A549 (cell line): ENCODE data around the gene CAMK4. TPM values are rescaled to one million over a fixed set of nuclear protein-coding genes. Genes with fewer than 3 reads are reported as not detected.

Source experiments
- ATAC-seq, 2 experiments: fragments of 200-7000 bp in 1 of 2; fragments of >200 bp in 1 of 2; cut with Nextera tagmentation in 1 of 2; cut with Tn5 transposase in 1 of 2; 3 replicates each; pipeline versions ENCODE4 v1.8.0 to v1.9.1; 2018 to 2020; ENCODE audit warnings: mild to moderate bottlenecking in 1 of 2, moderate library complexity in 1 of 2
- CTCF ChIA-PET: fragments of 300-600 bp; sonication (Branson Sonifier 250); formaldehyde crosslinking; extraction: SDS; loops from one replicate; lab custom pipeline; 2021; ENCODE audit warnings: antibody characterized with exemption, inconsistent platforms; lab: Yijun Ruan, JAX
- POLR2A ChIA-PET: fragments of 350-600 bp; formaldehyde crosslinking; extraction: SDS; loops from one replicate; lab custom pipeline; 2021; ENCODE audit warnings: antibody characterized with exemption, inconsistent platforms; lab: Yijun Ruan, JAX
- DNase-seq, 2 experiments: peaks; one replicate each; pipeline versions ENCODE4 v3.0.0 to v3.0.0-alpha.2; 2011 to 2016; ENCODE audit warnings: low read depth in 1 of 2, low spot score in 1 of 2
- FAIRE-seq: peaks from 2 replicates; lab custom pipeline; 2011; peaks lifted over from hg19 to GRCh38; lab: Jason Lieb, UNC
- H3K27ac ChIP-seq, 2 experiments: fragments of >200 bp; sonication (Bioruptor Twin); formaldehyde crosslinking; 3 replicates each; pipeline ENCODE4 v1.5.1; 2016 to 2017
- H3K4me1 ChIP-seq: fragments of >200 bp; sonication (Bioruptor Twin); formaldehyde crosslinking; 3 replicates; pipeline ENCODE4 v1.6.1; 2016
- H3K4me2 ChIP-seq: fragments of >200 bp; sonication (Bioruptor Twin); formaldehyde crosslinking; 3 replicates; pipeline ENCODE4 v1.6.1; 2016
- H3K4me3 ChIP-seq: fragments of >200 bp; sonication (Bioruptor Twin); formaldehyde crosslinking; 3 replicates; pipeline ENCODE4 v1.5.1; 2016
- H3K9me3 ChIP-seq: fragments of >200 bp; sonication (Bioruptor Twin); formaldehyde crosslinking; 3 replicates; pipeline ENCODE4 v1.6.1; 2016
- CBX8 ChIP-seq: fragments of 200-600 bp; sonication (generic); IDR thresholded peaks from 2 replicates; pipeline ENCODE4 v1.6.1; 2016
- CHD2 ChIP-seq: fragments of 150-350 bp; IDR thresholded peaks from 2 replicates; pipeline ENCODE4 v1.6.1; 2014; ENCODE audit warnings: low read length; ENCODE audit not compliant: partially characterized antibody
- FOSL2 ChIP-seq, 2 experiments: fragments of 450-650 bp in 1 of 2; fragments of >200 bp in 1 of 2; sonication (Bioruptor Twin) in 1 of 2; formaldehyde crosslinking; IDR thresholded peaks; 2 replicates each; pipeline versions ENCODE4 v1.5.0 to v1.6.1; 2016 to 2020; ENCODE audit warnings: mild to moderate bottlenecking in 1 of 2, moderate library complexity in 1 of 2
- HOXB13 ChIP-seq: fragments of 250-450 bp; sonication (Bioruptor Pico); IDR thresholded peaks from 2 replicates; pipeline ENCODE4 v1.5.0; 2020; ENCODE audit warnings: low read depth, mild to moderate bottlenecking, moderate library complexity
- JUN ChIP-seq, 2 experiments: fragments of >200 bp; sonication (Bioruptor Twin); formaldehyde crosslinking; IDR thresholded peaks; 2 replicates in 1 of 2; 3 replicates in 1 of 2; pipeline ENCODE4 v1.6.1; 2016 to 2017
- KDM1A ChIP-seq: fragments of 200-600 bp; sonication (generic); IDR thresholded peaks from 2 replicates; pipeline ENCODE4 v1.6.1; 2016; ENCODE audit warnings: low read depth, mild to moderate bottlenecking
- KDM5A ChIP-seq: fragments of 200-600 bp; sonication (generic); IDR thresholded peaks from 2 replicates; pipeline ENCODE4 v1.6.1; 2016; ENCODE audit warnings: antibody characterized with exemption, mild to moderate bottlenecking
- MAZ ChIP-seq: fragments of 150-350 bp; IDR thresholded peaks from 2 replicates; pipeline ENCODE4 v1.6.1; 2014; ENCODE audit warnings: antibody characterized with exemption, low read depth, low read length, borderline replicate concordance
- MYC ChIP-seq: IDR thresholded peaks from 2 replicates; pipeline ENCODE4 v1.6.1; 2012; ENCODE audit warnings: mild to moderate bottlenecking, inconsistent platforms, low read length, improper control_type of control experiment, borderline replicate concordance
- NPAS2 ChIP-seq: fragments of 250-450 bp; sonication (Bioruptor Pico); IDR thresholded peaks from 2 replicates; pipeline ENCODE4 v1.8.0; 2022; ENCODE audit warnings: mild to moderate bottlenecking, moderate library complexity, borderline replicate concordance
- NR3C1 ChIP-seq: fragments of >200 bp; sonication (Bioruptor Twin); formaldehyde crosslinking; IDR thresholded peaks from 3 replicates; pipeline ENCODE4 v1.6.1; 2017
- REST ChIP-seq: fragments of 200-600 bp; sonication (generic); IDR thresholded peaks from 2 replicates; pipeline ENCODE4 v1.6.1; 2016; ENCODE audit warnings: antibody characterized with exemption, mild to moderate bottlenecking, moderate library complexity
- RNF2 ChIP-seq: fragments of 200-600 bp; sonication (generic); IDR thresholded peaks from 2 replicates; pipeline ENCODE4 v1.6.1; 2016; ENCODE audit warnings: low read depth, mild to moderate bottlenecking, antibody characterized with exemption, moderate library complexity, borderline replicate concordance
- SREBF2 ChIP-seq: fragments of 450-650 bp; IDR thresholded peaks from 2 replicates; pipeline ENCODE4 v1.6.1; 2014; ENCODE audit warnings: mild to moderate bottlenecking, moderate library complexity
- TFCP2L1 ChIP-seq: fragments of 250-450 bp; sonication (Bioruptor Pico); IDR thresholded peaks from 2 replicates; pipeline ENCODE4 v1.5.0; 2021; ENCODE audit warnings: mild to moderate bottlenecking
- TP53 ChIP-seq: fragments of 250-450 bp; sonication (Bioruptor Pico); IDR thresholded peaks from 2 replicates; pipeline ENCODE4 v1.5.0; 2021; ENCODE audit warnings: mild to moderate bottlenecking, moderate library complexity
- ZC3H11A ChIP-seq: fragments of 450-650 bp; IDR thresholded peaks from 2 replicates; pipeline ENCODE4 v1.6.1; 2014; ENCODE audit warnings: antibody characterized with exemption, mild to moderate bottlenecking
- ZFP36 ChIP-seq: fragments of 450-650 bp; IDR thresholded peaks from 2 replicates; pipeline ENCODE4 v1.6.1; 2014; ENCODE audit warnings: borderline replicate concordance; ENCODE audit not compliant: partially characterized antibody
- WGBS: methylation state at CpG from one replicate; pipeline ENCODE4 v1.1.6; 2017; ENCODE audit errors: missing lambda C conversion rate; 5-methylcytosine and 5-hydroxymethylcytosine counted together
- polyA plus RNA-seq, 4 experiments: library from polyadenylated mRNA; depleted of rRNA in 3 of 4; stranded (reverse); fragments of >200 nt; fragmentation: RNase III in 1 of 4; extraction: RNeasy Plus Mini Kit Qiagen cat#74134 plus additional on column Dnase treatment in 1 of 4; gene quantifications; 2 replicates in 3 of 4; 3 replicates in 1 of 4; pipeline ENCODE4 v1.2.3, GENCODE V29; 2011 to 2017
- TF ChIP-seq, protein P1 (sequence below): fragments of 450-650 bp; IDR thresholded peaks from 2 replicates; pipeline ENCODE4 v1.6.1; 2014; ENCODE audit warnings: antibody characterized with exemption
- TF ChIP-seq, protein P2 (sequence below): fragments of >200 bp; sonication (Bioruptor Twin); formaldehyde crosslinking; IDR thresholded peaks from 3 replicates; pipeline ENCODE4 v1.5.1; 2016
- TF ChIP-seq, protein P3 (sequence below): IDR thresholded peaks from 2 replicates; pipeline ENCODE4 v1.6.1; 2012
- TF ChIP-seq, protein P4 (sequence below): fragments of >200 bp; sonication (Bioruptor Twin); formaldehyde crosslinking; IDR thresholded peaks from 3 replicates; pipeline ENCODE4 v1.6.1; 2016

The CAMK4 gene
- polyA plus RNA-seq, 2 of the 4 experiments (the other 2 are of a cell fraction) = not detected

- ATAC-seq = no peak
- FAIRE-seq = no peak
- POLR2A ChIA-PET = no interaction called here
- no peaks in the 10 kb centered on the region for H3K4me1 ChIP-seq
- no peak for TF ChIP-seq ZFP36
- no peak for TF ChIP-seq FOSL2 (IDR thresholded peaks at IDR 0.05)
- TF ChIP-seq FOSL2 (CRISPR knock-in tag; IDR thresholded peaks at IDR 0.05) = no peak
- TF ChIP-seq SREBF2 = no peak
- no peak for TF ChIP-seq REST
- TF ChIP-seq, protein P1, sequence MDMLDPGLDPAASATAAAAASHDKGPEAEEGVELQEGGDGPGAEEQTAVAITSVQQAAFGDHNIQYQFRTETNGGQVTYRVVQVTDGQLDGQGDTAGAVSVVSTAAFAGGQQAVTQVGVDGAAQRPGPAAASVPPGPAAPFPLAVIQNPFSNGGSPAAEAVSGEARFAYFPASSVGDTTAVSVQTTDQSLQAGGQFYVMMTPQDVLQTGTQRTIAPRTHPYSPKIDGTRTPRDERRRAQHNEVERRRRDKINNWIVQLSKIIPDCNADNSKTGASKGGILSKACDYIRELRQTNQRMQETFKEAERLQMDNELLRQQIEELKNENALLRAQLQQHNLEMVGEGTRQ = no peak
- no peak for TF ChIP-seq KDM1A
- TF ChIP-seq RNF2 = no peak
- TF ChIP-seq, protein P2, sequence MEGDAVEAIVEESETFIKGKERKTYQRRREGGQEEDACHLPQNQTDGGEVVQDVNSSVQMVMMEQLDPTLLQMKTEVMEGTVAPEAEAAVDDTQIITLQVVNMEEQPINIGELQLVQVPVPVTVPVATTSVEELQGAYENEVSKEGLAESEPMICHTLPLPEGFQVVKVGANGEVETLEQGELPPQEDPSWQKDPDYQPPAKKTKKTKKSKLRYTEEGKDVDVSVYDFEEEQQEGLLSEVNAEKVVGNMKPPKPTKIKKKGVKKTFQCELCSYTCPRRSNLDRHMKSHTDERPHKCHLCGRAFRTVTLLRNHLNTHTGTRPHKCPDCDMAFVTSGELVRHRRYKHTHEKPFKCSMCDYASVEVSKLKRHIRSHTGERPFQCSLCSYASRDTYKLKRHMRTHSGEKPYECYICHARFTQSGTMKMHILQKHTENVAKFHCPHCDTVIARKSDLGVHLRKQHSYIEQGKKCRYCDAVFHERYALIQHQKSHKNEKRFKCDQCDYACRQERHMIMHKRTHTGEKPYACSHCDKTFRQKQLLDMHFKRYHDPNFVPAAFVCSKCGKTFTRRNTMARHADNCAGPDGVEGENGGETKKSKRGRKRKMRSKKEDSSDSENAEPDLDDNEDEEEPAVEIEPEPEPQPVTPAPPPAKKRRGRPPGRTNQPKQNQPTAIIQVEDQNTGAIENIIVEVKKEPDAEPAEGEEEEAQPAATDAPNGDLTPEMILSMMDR = no peak
- no peak for TF ChIP-seq HOXB13
- H3K4me3 ChIP-seq = no peak overlapping the region
- CTCF ChIA-PET = no interaction called here
- no peak overlapping the region for H3K27ac ChIP-seq
- H3K9me3 ChIP-seq = no peaks in the 10 kb centered on the region
- H3K4me2 ChIP-seq = no peak overlapping the region
- WGBS = 0% methylated on average over 2 of the region's 2 CpGs
- DNase-seq = no peak
Observed at GRCh38 chr5:111236348-111236747, 12.2 kb downstream of the CAMK4 start.

DNA sequence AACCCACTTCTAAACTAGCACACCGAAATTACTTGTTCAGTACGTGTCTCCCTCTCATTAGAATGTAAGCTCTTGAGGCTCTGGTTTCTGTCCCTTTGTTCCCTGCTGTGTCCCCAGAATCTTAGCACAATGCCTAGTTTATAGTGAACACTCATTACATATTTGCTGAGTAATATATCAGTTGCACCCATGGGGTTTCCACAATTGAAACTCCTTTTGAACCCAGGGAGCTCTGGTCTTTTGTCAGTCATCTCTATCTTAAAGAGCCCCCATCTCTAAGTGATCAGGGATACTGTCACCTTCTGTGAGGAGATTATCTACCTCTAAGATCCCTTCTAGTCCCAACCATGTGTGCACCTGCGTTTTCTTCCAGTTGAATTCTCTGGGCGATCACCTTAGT, 12.8 kb downstream of the CAMK4 start:
- H3K27ac ChIP-seq = no peak overlapping the region
- H3K4me3 ChIP-seq = no peak overlapping the region
- CTCF ChIA-PET = no interaction called here
- DNase-seq (no peak), ATAC-seq (no peak), FAIRE-seq (no peak)
- H3K4me1 ChIP-seq = no peaks in the 10 kb centered on the region
- no peak overlapping the region for H3K4me2 ChIP-seq
- POLR2A ChIA-PET = no interaction called here
- WGBS = 49% methylated on average over 4 of the region's 4 CpGs
- H3K9me3 ChIP-seq = no peaks in the 10 kb centered on the region
- TF ChIP-seq, protein P3, sequence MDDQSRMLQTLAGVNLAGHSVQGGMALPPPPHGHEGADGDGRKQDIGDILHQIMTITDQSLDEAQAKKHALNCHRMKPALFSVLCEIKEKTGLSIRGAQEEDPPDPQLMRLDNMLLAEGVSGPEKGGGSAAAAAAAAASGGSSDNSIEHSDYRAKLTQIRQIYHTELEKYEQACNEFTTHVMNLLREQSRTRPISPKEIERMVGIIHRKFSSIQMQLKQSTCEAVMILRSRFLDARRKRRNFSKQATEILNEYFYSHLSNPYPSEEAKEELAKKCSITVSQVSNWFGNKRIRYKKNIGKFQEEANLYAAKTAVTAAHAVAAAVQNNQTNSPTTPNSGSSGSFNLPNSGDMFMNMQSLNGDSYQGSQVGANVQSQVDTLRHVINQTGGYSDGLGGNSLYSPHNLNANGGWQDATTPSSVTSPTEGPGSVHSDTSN = no peak
- TF ChIP-seq, protein P4, sequence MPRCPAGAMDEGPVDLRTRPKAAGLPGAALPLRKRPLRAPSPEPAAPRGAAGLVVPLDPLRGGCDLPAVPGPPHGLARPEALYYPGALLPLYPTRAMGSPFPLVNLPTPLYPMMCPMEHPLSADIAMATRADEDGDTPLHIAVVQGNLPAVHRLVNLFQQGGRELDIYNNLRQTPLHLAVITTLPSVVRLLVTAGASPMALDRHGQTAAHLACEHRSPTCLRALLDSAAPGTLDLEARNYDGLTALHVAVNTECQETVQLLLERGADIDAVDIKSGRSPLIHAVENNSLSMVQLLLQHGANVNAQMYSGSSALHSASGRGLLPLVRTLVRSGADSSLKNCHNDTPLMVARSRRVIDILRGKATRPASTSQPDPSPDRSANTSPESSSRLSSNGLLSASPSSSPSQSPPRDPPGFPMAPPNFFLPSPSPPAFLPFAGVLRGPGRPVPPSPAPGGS = no peak
- TF ChIP-seq, protein P2 = no peak
- TF ChIP-seq JUN (IDR thresholded peaks at IDR 0.05) (no peak), NR3C1 (no peak), NPAS2 (no peak), TP53 (CRISPR knock-in tag) (no peak), KDM5A (no peak), FOSL2 (IDR thresholded peaks at IDR 0.05) (no peak), FOSL2 (CRISPR knock-in tag; IDR thresholded peaks at IDR 0.05) (no peak), SREBF2 (no peak), ZC3H11A (no peak), CHD2 (no peak), CBX8 (no peak), MYC (no peak), TFCP2L1 (CRISPR knock-in tag) (no peak), REST (no peak), MAZ (no peak)
